ENCODE data around the gene ARHGAP33. TPM values are rescaled to one million over a fixed set of nuclear protein-coding genes. Genes with fewer than 3 reads are reported as not detected.

ARHGAP33 gene, protein sequence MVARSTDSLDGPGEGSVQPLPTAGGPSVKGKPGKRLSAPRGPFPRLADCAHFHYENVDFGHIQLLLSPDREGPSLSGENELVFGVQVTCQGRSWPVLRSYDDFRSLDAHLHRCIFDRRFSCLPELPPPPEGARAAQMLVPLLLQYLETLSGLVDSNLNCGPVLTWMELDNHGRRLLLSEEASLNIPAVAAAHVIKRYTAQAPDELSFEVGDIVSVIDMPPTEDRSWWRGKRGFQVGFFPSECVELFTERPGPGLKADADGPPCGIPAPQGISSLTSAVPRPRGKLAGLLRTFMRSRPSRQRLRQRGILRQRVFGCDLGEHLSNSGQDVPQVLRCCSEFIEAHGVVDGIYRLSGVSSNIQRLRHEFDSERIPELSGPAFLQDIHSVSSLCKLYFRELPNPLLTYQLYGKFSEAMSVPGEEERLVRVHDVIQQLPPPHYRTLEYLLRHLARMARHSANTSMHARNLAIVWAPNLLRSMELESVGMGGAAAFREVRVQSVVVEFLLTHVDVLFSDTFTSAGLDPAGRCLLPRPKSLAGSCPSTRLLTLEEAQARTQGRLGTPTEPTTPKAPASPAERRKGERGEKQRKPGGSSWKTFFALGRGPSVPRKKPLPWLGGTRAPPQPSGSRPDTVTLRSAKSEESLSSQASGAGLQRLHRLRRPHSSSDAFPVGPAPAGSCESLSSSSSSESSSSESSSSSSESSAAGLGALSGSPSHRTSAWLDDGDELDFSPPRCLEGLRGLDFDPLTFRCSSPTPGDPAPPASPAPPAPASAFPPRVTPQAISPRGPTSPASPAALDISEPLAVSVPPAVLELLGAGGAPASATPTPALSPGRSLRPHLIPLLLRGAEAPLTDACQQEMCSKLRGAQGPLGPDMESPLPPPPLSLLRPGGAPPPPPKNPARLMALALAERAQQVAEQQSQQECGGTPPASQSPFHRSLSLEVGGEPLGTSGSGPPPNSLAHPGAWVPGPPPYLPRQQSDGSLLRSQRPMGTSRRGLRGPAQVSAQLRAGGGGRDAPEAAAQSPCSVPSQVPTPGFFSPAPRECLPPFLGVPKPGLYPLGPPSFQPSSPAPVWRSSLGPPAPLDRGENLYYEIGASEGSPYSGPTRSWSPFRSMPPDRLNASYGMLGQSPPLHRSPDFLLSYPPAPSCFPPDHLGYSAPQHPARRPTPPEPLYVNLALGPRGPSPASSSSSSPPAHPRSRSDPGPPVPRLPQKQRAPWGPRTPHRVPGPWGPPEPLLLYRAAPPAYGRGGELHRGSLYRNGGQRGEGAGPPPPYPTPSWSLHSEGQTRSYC
- total RNA-seq: 17.4 TPM
- 10.2 TPM for polyA plus RNA-seq

DNA sequence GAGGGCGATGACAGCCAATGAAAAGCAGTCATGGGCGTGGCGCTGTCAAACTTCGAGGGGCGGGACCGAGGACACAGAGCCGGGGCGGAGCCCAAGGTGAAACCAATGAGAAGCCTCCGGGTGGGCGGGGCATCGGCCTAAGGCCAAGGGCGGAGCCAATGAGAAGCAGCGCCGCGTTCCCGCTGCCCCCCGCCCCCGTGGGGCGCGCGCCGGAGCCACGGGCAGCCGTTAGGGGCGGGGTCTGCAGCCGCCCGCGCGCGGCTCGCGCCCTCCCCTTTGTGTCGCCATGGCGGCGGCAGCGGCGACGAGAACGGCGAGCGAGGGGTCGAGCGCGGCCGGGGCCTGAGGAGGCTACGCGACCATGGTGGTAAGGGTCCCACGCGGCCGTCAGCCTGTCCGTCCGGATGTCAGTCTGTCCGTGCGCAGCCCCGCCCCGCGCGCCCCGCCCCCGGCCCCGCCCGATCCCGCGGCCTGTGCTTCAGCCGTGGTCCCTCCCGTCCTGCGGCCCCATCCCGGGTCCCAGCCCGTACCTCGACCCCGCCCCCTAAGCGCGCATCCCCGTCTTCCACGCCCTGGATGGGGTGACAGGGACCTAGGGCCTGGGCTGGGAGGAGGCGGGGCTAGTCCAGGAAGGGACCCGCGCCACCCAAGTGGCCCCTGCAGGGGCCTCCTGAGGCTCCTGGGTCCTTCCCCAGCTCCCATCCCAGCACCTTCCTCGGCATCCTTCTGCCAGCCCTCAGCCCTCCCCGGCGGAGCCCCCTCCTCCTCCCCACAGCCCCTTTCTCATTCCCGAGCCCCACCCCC lies at the start of gene ARHGAP33:
Gene ARHGAP33, plus strand, starts transcription at position 267 of the 804 bp plus-strand sequence. Its CDS starts 95 bp downstream, at position 362.
- Histone ChIP-seq H3K36me3 (ENCODE audit: insufficient read depth) (no peaks in the 10 kb centered on the region), H3K27ac (ENCODE audit: low read depth) (no peak within 1 kb of the TSS), H3K4me1 (ENCODE audit: insufficient read depth) (no peaks in the 10 kb centered on the region), H3K4me3 (ENCODE audit: low read depth, low read length) (peak within 1 kb of the TSS; percentile 83)
- DNase-seq (ENCODE audit: extremely low spot score): peak; percentile 94
- WGBS: 1% methylated on average over 80 of the region's 82 CpGs

DNA sequence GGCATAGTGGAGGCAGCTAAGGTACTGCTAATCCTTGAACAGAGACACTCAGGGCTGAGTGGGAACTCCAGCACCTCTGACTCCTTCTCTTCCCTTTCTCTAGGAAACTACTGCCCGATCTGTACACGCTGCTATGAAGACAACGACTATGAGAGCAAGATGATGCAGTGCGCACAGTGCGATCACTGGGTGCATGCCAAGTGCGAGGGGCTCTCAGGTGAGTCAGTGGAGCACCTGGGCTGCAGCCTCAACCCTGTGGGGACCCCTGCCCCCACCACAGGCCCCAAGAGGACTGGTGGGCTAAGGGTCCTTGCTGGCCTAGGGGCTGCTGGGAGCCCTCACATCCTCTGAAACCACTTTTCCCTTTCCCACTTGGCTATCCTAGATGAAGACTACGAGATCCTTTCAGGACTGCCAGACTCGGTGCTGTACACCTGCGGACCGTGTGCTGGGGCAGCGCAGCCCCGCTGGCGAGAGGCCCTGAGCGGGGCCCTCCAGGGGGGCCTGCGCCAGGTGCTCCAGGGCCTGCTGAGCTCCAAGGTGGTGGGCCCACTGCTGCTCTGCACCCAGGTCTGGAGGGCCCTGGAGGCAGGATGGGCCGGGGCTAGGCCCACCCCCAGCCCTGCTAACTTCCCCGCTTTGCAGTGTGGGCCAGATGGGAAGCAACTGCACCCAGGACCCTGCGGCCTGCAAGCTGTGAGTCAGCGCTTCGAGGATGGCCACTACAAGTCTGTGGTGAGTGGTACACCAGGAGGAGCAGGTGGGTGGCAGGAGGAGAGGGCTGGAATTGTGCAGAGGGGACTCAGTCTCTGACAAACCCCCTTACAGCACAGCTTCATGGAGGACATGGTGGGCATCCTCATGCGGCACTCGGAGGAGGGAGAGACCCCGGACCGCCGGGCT lies 48.1 kb upstream of the ARHGAP33 start:
- no peak for DNase-seq (ENCODE audit: extremely low spot score)
- Histone ChIP-seq H3K4me1 (ENCODE audit: insufficient read depth) (no peaks in the 10 kb centered on the region), H3K36me3 (ENCODE audit: insufficient read depth) (peaks cover 23% of the 10 kb centered on the region), H3K27ac (ENCODE audit: low read depth) (no peak overlapping the region), H3K4me3 (ENCODE audit: low read depth, low read length) (no peak overlapping the region)
- 95% methylated on average over 25 of the region's 25 CpGs for WGBS

DNA sequence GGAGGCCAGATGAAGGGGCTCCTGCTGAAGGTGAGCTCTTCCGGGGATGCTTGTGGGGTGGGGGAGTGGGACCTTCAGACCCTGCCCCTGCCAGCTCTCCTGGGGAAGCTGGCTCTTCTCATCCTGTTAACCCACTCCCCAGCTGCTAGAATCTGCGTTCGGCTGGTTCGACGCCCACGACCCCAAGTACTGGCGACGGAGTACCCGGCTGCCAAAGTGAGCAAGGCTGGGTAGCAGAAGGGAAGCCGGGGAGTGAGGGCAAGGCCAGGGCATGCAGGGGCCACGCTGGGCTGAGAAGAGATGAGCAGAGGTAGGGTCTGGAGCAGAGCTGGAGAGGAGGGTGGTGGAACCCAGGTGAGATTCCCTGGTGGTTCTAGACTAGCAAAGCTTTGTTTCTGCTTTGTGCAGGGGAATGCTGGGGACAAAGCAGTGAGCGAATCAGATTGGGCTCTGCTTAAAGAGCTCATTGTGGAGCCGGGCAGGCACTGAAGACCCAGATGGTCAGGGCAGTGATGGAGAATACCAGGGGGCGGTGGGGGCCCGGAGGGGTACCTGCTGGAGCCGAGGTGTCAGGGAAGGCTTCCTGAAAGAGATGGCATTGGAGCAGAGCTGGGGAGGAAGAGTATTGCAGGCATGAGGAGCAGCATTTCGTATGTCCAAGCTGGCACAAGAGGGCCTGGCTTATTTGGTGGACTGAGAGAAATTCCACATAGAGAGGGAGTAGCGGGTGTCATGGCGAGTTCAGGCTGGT lies 47.2 kb upstream of the ARHGAP33 start:
- no peak for DNase-seq (ENCODE audit: extremely low spot score)
- Histone ChIP-seq H3K4me3 (ENCODE audit: low read depth, low read length) (no peak overlapping the region), H3K4me1 (ENCODE audit: insufficient read depth) (no peaks in the 10 kb centered on the region), H3K27ac (ENCODE audit: low read depth) (no peak overlapping the region), H3K36me3 (ENCODE audit: insufficient read depth) (peaks cover 23% of the 10 kb centered on the region)
- WGBS: 91% methylated on average over 19 of the region's 19 CpGs

DNA sequence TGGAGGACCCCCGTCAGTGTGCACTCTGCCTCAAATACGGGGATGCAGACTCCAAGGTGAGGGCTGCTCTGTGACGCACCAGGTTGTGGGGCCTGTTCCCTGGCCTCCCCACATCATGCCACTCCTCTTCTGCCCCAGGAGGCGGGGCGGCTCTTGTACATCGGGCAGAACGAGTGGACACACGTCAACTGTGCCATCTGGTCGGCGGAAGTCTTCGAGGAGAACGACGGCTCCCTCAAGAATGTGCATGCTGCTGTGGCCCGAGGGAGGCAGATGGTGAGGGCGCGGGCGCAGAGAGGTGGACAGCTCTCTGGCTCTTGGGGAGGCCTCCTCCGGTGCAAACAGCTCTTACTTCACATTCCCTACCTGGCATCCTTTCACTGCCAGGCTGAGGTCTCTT lies 46.3 kb upstream of the ARHGAP33 start:
- H3K4me3 ChIP-seq (ENCODE audit: low read depth, low read length): no peak overlapping the region
- H3K27ac ChIP-seq (ENCODE audit: low read depth): no peak overlapping the region
- H3K4me1 ChIP-seq (ENCODE audit: insufficient read depth): no peaks in the 10 kb centered on the region
- WGBS: 89% methylated on average over 18 of the region's 18 CpGs
- no peak for DNase-seq (ENCODE audit: extremely low spot score)
- H3K36me3 ChIP-seq (ENCODE audit: insufficient read depth): peaks cover 20% of the 10 kb centered on the region

DNA sequence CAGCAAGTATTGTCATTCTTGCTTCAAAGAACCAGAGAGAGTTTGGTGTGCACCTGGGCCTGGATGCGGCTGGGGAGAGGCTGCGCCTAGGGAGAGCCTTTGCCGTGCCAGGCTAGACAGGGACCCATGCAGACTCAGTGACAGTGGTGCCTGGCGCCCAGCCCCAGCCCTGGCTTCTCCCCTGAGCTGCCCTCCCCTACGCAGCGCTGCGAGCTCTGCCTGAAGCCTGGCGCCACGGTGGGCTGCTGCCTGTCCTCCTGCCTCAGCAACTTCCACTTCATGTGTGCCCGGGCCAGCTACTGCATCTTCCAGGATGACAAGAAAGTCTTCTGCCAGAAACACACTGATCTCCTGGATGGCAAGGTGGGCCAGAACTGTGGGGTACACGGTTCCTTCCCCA lies 45.6 kb upstream of the ARHGAP33 start:
- H3K36me3 ChIP-seq (ENCODE audit: insufficient read depth): peaks cover 17% of the 10 kb centered on the region
- no peak overlapping the region for H3K4me3 ChIP-seq (ENCODE audit: low read depth, low read length)
- H3K4me1 ChIP-seq (ENCODE audit: insufficient read depth): no peaks in the 10 kb centered on the region
- no peak for DNase-seq (ENCODE audit: extremely low spot score)
- no peak overlapping the region for H3K27ac ChIP-seq (ENCODE audit: low read depth)
- 94% methylated on average over 11 of the region's 11 CpGs for WGBS

DNA sequence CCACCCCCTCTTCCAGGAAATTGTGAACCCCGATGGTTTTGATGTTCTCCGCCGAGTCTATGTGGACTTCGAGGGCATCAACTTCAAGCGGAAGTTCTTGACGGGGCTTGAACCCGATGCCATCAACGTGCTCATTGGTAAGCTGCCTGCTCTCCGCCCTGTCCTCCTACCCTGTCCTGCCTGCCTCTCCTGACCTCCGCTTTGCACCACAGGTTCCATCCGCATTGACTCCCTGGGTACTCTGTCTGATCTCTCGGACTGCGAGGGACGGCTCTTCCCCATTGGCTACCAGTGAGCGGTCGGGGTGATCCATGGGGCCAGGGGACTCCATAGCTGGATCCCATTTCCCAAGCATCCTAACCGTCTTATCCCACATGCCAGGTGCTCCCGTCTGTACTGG lies 45.0 kb upstream of the ARHGAP33 start:
- 93% methylated on average over 18 of the region's 18 CpGs for WGBS
- Histone ChIP-seq H3K4me3 (ENCODE audit: low read depth, low read length) (no peak overlapping the region), H3K27ac (ENCODE audit: low read depth) (no peak overlapping the region), H3K4me1 (ENCODE audit: insufficient read depth) (no peaks in the 10 kb centered on the region), H3K36me3 (ENCODE audit: insufficient read depth) (peaks cover 17% of the 10 kb centered on the region)
- DNase-seq (ENCODE audit: extremely low spot score): no peak

DNA sequence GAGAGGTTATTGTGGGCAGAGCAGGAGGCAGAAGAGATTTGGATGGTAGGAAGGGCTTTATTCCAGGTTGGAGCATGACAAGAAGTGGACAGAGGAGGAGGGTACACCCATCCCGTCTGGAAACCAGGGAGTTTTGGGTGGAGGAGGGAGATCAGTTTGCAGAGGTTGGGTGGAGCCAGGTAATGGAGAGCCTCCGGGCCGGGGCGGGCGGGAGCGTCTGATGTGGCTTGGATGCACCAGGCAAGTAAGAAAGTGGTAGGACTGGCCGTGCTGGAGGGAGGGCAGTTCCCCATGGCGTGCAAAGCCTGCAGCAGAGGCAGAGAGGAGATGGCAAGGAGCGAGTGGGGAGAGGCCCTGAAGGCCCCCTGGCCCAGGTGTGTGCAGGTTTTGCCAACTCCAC lies 44.0 kb upstream of the ARHGAP33 start:
- peaks cover 17% of the 10 kb centered on the region for H3K36me3 ChIP-seq (ENCODE audit: insufficient read depth)
- H3K27ac ChIP-seq (ENCODE audit: low read depth): no peak overlapping the region
- no peak overlapping the region for H3K4me3 ChIP-seq (ENCODE audit: low read depth, low read length)
- no peak for DNase-seq (ENCODE audit: extremely low spot score)
- no peaks in the 10 kb centered on the region for H3K4me1 ChIP-seq (ENCODE audit: insufficient read depth)
- 85% methylated on average over 9 of the region's 9 CpGs for WGBS

DNA sequence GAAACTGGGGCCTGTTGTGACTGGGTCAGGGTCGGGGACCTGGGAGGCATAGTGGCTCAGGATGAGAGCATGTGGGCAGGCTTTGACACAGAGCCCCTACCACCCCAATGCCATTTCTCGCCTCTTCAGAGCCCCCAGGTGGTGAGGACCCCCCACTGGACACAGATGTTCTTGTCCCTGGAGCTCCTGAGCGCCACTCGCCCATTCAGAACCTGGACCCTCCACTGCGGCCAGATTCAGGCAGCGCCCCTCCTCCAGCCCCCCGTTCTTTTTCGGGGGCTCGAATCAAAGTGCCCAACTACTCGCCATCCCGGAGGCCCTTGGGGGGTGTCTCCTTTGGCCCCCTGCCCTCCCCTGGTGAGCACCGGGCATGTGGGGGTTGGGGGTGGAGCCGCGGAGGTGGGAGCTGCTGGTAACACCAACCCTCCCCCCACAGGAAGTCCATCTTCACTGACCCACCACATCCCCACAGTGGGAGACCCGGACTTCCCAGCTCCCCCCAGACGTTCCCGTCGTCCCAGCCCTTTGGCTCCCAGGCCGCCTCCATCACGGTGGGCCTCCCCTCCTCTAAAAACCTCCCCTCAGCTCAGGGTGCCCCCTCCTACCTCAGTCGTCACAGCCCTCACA lies 43.5 kb upstream of the ARHGAP33 start:
- no peak for DNase-seq (ENCODE audit: extremely low spot score)
- H3K27ac ChIP-seq (ENCODE audit: low read depth): no peak overlapping the region
- H3K36me3 ChIP-seq (ENCODE audit: insufficient read depth): peaks cover 18% of the 10 kb centered on the region
- H3K4me3 ChIP-seq (ENCODE audit: low read depth, low read length): no peak overlapping the region
- 85% methylated on average over 21 of the region's 21 CpGs for WGBS
- H3K4me1 ChIP-seq (ENCODE audit: insufficient read depth): no peaks in the 10 kb centered on the region

DNA sequence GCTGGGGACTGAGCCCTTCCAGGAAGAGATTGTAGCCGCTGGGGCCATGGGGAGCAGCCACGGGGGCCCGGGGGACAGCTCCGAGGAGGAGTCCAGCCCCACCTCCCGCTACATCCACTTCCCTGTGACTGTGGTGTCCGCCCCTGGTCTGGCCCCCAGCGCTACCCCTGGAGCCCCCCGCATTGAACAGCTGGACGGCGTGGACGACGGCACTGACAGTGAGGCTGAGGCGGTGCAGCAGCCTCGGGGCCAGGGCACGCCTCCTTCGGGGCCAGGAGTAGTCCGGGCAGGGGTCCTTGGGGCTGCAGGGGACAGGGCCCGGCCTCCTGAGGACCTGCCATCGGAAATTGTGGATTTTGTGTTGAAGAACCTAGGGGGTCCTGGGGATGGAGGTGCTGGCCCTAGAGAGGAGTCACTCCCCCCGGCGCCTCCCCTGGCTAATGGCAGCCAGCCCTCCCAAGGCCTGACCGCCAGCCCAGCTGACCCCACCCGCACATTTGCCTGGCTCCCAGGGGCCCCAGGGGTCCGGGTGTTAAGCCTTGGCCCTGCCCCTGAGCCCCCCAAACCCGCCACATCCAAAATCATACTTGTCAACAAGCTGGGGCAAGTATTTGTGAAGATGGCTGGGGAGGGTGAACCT lies 42.7 kb upstream of the ARHGAP33 start:
- no peak for DNase-seq (ENCODE audit: extremely low spot score)
- Histone ChIP-seq H3K36me3 (ENCODE audit: insufficient read depth) (peaks cover 16% of the 10 kb centered on the region), H3K4me3 (ENCODE audit: low read depth, low read length) (no peak overlapping the region), H3K4me1 (ENCODE audit: insufficient read depth) (no peaks in the 10 kb centered on the region), H3K27ac (ENCODE audit: low read depth) (no peak overlapping the region)
- 79% methylated on average over 25 of the region's 25 CpGs for WGBS

DNA sequence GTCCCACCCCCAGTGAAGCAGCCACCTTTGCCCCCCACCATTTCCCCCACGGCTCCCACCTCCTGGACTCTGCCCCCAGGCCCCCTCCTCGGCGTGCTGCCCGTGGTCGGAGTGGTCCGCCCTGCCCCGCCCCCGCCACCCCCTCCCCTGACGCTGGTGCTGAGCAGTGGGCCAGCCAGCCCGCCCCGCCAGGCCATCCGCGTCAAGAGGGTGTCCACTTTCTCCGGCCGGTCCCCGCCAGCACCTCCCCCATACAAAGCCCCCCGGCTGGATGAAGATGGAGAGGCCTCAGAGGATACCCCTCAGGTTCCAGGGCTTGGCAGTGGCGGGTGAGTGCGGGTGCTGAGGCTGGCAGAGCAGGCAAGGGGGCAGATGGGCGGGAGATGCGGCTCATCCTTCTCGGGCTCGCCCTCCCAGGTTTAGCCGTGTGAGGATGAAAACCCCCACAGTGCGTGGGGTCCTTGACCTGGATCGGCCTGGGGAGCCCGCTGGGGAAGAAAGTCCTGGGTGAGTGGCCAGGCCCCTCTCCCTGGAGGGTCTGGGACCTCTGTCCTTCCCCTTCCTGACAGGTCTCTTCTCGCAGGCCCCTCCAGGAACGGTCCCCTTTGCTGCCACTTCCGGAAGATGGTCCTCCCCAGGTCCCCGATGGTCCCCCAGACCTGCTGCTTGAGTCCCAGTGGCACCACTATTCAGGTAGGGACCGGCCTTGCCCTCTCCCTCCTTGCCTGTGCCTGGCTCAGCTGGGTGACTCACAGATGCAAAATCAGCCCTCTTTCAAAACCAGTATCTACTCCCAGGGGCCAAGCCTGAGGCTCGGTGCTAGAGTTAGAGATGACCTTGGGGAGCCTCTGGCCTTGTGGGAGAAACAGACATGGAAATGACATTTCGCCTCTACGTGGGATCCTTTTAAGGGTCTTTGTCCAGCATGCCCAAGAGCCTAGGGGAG lies 41.9 kb upstream of the ARHGAP33 start:
- Histone ChIP-seq H3K27ac (ENCODE audit: low read depth) (no peak overlapping the region), H3K4me3 (ENCODE audit: low read depth, low read length) (no peak overlapping the region), H3K36me3 (ENCODE audit: insufficient read depth) (peaks cover 17% of the 10 kb centered on the region), H3K4me1 (ENCODE audit: insufficient read depth) (no peaks in the 10 kb centered on the region)
- no peak for DNase-seq (ENCODE audit: extremely low spot score)
- WGBS: 87% methylated on average over 35 of the region's 35 CpGs

Measured in urinary bladder (tissue), 4 donors.